Measurements from ENCODE around the gene TEAD1. TPM values are rescaled to one million over a fixed set of nuclear protein-coding genes. Genes with fewer than 3 reads are reported as not detected.

The TEAD1 gene
- total and polyA plus RNA-seq, 7 experiments from 2014 or later, result 0.02 to 0.22 (median 0.07) TPM; not detected in 4

DNA sequence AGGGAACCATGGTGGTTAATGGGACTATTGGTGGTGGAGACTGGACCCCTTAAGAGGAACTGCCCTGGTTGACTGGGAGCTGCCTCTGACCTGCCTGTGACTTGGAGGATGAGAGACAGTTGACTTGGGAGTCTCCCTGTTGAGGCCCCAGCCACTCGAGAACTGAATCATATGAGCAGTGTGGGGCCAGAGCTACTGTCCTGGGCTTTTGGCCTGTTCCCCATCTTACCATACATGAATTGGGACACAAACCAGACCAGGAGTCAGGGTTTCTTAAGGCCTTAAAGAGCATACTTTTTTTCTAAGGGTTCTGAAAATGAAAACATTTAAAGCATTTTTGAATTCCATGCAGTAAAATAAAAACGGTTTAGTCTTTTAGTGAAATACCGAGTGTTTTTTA is 92.8 kb downstream of the TEAD1 start:
- ATAC-seq, result no peak
- H3K36me3 ChIP-seq (ENCODE audit: control insufficient read depth in 2 of 3, insufficient read depth in 3 of 3, low read length in 3 of 3), result no peaks in the 10 kb centered on the region
- Mint-ChIP-seq H3K4me3 (no peak overlapping the region), H3K27ac (no peak overlapping the region), H3K36me3 (no peaks in the 10 kb centered on the region), H3K4me1 (peaks cover 0 to 3% (median 0%) of the 10 kb centered on the region in 7 donors), H3K27me3 (peaks cover 8 to 27% (median 12%) of the 10 kb centered on the region in 5 donors), H3K9me3 (no peaks in the 10 kb centered on the region)
- H3K27me3 ChIP-seq (ENCODE audit: control insufficient read depth in 2 of 2, insufficient read depth in 2 of 2, low read length in 2 of 2), result no peaks in the 10 kb centered on the region
- no peak overlapping the region for H3K4me3 ChIP-seq (ENCODE audit: low read length)
- DNase-seq, result no peak
- no peak overlapping the region for H3K27ac ChIP-seq (ENCODE audit: low read depth, low read length)
- no peaks in the 10 kb centered on the region for H3K4me1 ChIP-seq (ENCODE audit: control insufficient read depth in 2 of 2, insufficient read depth in 2 of 2, low read length in 2 of 2)
- no peaks in the 10 kb centered on the region for H3K9me3 ChIP-seq (ENCODE audit: control insufficient read depth in 2 of 3, low read length in 3 of 3)
- POLR2A ChIA-PET, result no interaction called here
- CTCF ChIA-PET, result no interaction called here
- intact Hi-C loops (cut with micrococcal nuclease), result no loop called here

DNA sequence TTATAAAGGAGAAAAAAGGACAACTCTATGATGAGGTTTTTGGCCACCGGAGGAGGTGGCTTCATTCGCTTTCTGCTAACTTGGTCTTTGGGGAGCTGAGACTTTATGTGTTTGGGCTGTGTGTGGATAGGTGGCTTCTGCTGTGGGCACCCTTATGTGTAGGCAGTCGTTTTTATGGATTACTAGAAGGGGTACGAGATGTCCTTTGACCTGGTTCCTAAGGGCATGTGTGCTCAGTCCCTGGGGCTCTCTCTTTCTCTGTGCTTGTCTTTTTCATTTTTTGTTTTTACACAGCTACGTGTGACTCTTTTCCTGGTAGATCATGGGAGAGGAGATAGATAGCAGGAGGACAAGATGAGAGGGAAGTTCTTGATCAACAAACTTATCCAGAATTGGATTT is 93.4 kb downstream of the TEAD1 start:
- peaks cover 5 to 26% (median 11%) of the 10 kb centered on the region in 5 donors for H3K27me3 Mint-ChIP-seq
- ChIA-PET POLR2A (no interaction called here), CTCF (no interaction called here)
- Histone ChIP-seq H3K4me1 (ENCODE audit: control insufficient read depth in 2 of 2, insufficient read depth in 2 of 2, low read length in 2 of 2) (no peaks in the 10 kb centered on the region), H3K27ac (ENCODE audit: low read depth, low read length) (no peak overlapping the region), H3K9me3 (ENCODE audit: control insufficient read depth in 2 of 3, low read length in 3 of 3) (no peaks in the 10 kb centered on the region), H3K27me3 (ENCODE audit: control insufficient read depth in 2 of 2, insufficient read depth in 2 of 2, low read length in 2 of 2) (no peaks in the 10 kb centered on the region), H3K36me3 (ENCODE audit: control insufficient read depth in 2 of 3, insufficient read depth in 3 of 3, low read length in 3 of 3) (no peaks in the 10 kb centered on the region), H3K4me3 (ENCODE audit: low read length) (no peak overlapping the region)
- no peak overlapping the region for H3K4me3 Mint-ChIP-seq
- H3K27ac Mint-ChIP-seq, result no peak overlapping the region
- no peaks in the 10 kb centered on the region for H3K36me3 Mint-ChIP-seq
- H3K9me3 Mint-ChIP-seq, result no peaks in the 10 kb centered on the region
- ATAC-seq (no peak), DNase-seq (no peak)
- H3K4me1 Mint-ChIP-seq, result peaks cover 0 to 6% (median 0%) of the 10 kb centered on the region in 7 donors
- intact Hi-C loops (cut with micrococcal nuclease), result no loop called here

DNA sequence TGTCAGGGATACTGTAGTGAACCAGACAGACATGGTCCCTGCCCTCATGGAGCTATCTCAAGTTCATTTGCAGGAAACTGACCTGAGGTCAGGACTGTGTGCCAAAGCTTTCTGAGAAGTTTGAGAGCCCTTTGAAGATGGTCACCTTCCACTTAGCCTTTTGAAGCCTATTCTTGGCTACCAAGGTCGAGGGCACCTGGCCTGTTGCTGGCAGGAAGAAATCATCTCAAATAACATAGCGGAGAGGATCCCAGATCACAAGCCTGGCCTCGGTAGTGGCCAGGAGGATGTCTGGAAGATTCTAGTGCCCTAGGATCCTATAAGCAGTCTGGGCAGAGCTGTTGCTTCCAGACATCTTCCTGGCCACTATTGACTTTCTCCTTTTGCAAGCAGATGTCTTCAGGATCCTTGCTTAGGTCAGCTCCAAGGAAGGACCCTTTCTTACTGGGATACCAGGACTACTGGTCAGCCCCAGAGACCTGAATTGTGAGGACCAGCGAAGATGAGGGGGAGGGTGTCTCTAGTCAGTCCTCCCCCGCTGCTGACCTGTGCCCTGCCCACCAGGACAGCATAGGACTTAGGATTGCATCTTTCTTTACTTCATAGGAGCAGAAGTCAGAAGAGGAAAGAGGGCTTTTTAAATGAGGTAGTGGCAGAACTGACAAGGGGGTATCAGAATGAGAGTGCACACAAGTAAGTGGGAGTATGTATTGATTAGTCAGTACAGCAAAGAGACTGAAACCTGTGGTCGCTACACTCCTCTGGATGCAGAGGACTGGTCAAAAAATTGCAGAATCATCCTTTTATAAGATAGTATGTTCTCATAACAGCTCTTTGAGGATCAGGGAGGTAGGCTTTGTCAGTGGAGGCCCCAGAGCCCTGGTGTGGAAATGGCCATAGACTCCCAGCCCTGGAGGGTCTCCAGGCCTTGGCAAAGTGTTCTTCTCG is 94.8 kb downstream of the TEAD1 start:
- Mint-ChIP-seq H3K9me3 (peaks cover 0 to 2% (median 0%) of the 10 kb centered on the region in 11 donors), H3K27me3 (peaks cover 10 to 26% (median 12%) of the 10 kb centered on the region in 5 donors), H3K36me3 (no peaks in the 10 kb centered on the region), H3K4me3 (no peak overlapping the region), H3K4me1 (peaks cover 0 to 6% (median 0%) of the 10 kb centered on the region in 7 donors), H3K27ac (no peak overlapping the region)
- ChIA-PET POLR2A (no interaction called here), CTCF (no interaction called here)
- DNase-seq, result no peak
- Histone ChIP-seq H3K4me3 (ENCODE audit: low read length) (no peak overlapping the region), H3K9me3 (ENCODE audit: control insufficient read depth in 2 of 3, low read length in 3 of 3) (no peaks in the 10 kb centered on the region), H3K36me3 (ENCODE audit: control insufficient read depth in 2 of 3, insufficient read depth in 3 of 3, low read length in 3 of 3) (no peaks in the 10 kb centered on the region), H3K27ac (ENCODE audit: low read depth, low read length) (no peak overlapping the region), H3K27me3 (ENCODE audit: control insufficient read depth in 2 of 2, insufficient read depth in 2 of 2, low read length in 2 of 2) (no peaks in the 10 kb centered on the region), H3K4me1 (ENCODE audit: control insufficient read depth in 2 of 2, insufficient read depth in 2 of 2, low read length in 2 of 2) (no peaks in the 10 kb centered on the region)
- intact Hi-C loops (cut with micrococcal nuclease), result no loop called here
- ATAC-seq, result no peak

DNA sequence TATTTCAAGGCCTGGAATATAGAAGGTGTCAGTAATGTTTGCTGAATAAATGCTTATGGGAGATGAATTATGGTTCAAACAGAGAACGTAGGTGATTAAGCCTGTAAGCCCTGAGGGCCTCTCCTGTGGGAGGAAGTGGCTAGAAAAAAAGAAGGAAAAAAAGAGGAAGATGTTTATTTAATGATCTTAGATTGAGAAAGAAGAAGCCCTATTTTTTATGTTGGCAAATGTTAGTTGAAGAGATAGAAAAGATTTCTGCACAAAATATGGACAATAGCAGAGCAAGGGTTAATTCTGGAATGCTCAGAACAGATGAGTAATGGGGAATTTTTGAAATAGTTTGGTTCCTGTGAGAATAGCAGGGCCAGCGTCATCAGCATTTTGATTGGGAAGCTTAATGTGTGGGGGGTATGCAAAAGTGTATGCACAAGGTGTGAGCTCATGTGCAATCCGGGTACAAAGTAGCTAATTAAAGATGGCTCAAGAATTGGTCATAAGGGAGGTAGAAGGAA is 95.7 kb downstream of the TEAD1 start:
- CTCF ChIA-PET, result no interaction called here
- intact Hi-C loops (cut with micrococcal nuclease), result no loop called here
- POLR2A ChIA-PET, result no interaction called here
- Histone ChIP-seq H3K9me3 (ENCODE audit: control insufficient read depth in 2 of 3, low read length in 3 of 3) (no peaks in the 10 kb centered on the region), H3K36me3 (ENCODE audit: control insufficient read depth in 2 of 3, insufficient read depth in 3 of 3, low read length in 3 of 3) (no peaks in the 10 kb centered on the region), H3K4me3 (ENCODE audit: low read length) (no peak overlapping the region), H3K27ac (ENCODE audit: low read depth, low read length) (no peak overlapping the region), H3K4me1 (ENCODE audit: control insufficient read depth in 2 of 2, insufficient read depth in 2 of 2, low read length in 2 of 2) (no peaks in the 10 kb centered on the region), H3K27me3 (ENCODE audit: control insufficient read depth in 2 of 2, insufficient read depth in 2 of 2, low read length in 2 of 2) (no peaks in the 10 kb centered on the region)
- H3K36me3 Mint-ChIP-seq, result no peaks in the 10 kb centered on the region
- DNase-seq, result no peak
- peaks cover 11 to 26% (median 13%) of the 10 kb centered on the region in 5 donors for H3K27me3 Mint-ChIP-seq
- ATAC-seq, result no peak
- no peak overlapping the region for H3K27ac Mint-ChIP-seq
- no peak overlapping the region for H3K4me3 Mint-ChIP-seq
- H3K9me3 Mint-ChIP-seq, result peaks cover 0 to 3% (median 0%) of the 10 kb centered on the region in 11 donors
- H3K4me1 Mint-ChIP-seq, result peaks cover 0 to 6% (median 0%) of the 10 kb centered on the region in 7 donors

DNA sequence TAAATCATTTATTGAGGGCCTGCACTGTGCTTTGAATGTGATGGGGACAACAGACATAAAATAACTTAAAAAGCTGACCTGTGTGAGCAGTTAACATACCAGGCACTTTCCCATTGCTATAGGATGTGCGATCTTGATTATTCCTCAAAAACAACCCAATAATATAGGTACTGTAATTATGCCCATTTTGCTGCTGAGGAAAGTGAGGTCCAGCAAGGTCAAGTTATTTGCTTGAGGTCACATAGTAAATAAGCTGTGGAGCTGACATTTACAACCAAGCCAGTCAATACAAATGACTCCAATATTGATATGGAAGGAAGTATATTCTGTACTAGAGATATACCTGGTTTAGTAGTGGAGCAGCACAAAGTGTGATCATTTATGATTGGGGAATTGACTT is 96.2 kb downstream of the TEAD1 start:
- H3K4me3 ChIP-seq (ENCODE audit: low read length), result no peak overlapping the region
- Mint-ChIP-seq H3K27ac (no peak overlapping the region), H3K4me3 (no peak overlapping the region), H3K27me3 (peaks cover 11 to 27% (median 16%) of the 10 kb centered on the region in 5 donors), H3K9me3 (peaks cover 0 to 3% (median 0%) of the 10 kb centered on the region in 11 donors), H3K4me1 (peaks cover 0 to 6% (median 0%) of the 10 kb centered on the region in 7 donors), H3K36me3 (no peaks in the 10 kb centered on the region)
- H3K27me3 ChIP-seq (ENCODE audit: control insufficient read depth in 2 of 2, insufficient read depth in 2 of 2, low read length in 2 of 2), result no peaks in the 10 kb centered on the region
- no peaks in the 10 kb centered on the region for H3K36me3 ChIP-seq (ENCODE audit: control insufficient read depth in 2 of 3, insufficient read depth in 3 of 3, low read length in 3 of 3)
- ATAC-seq, result no peak
- DNase-seq, result no peak
- POLR2A ChIA-PET, result no interaction called here
- intact Hi-C loops (cut with micrococcal nuclease), result no loop called here
- no peaks in the 10 kb centered on the region for H3K9me3 ChIP-seq (ENCODE audit: control insufficient read depth in 2 of 3, low read length in 3 of 3)
- H3K4me1 ChIP-seq (ENCODE audit: control insufficient read depth in 2 of 2, insufficient read depth in 2 of 2, low read length in 2 of 2), result no peaks in the 10 kb centered on the region
- CTCF ChIA-PET, result no interaction called here
- no peak overlapping the region for H3K27ac ChIP-seq (ENCODE audit: low read depth, low read length)

DNA sequence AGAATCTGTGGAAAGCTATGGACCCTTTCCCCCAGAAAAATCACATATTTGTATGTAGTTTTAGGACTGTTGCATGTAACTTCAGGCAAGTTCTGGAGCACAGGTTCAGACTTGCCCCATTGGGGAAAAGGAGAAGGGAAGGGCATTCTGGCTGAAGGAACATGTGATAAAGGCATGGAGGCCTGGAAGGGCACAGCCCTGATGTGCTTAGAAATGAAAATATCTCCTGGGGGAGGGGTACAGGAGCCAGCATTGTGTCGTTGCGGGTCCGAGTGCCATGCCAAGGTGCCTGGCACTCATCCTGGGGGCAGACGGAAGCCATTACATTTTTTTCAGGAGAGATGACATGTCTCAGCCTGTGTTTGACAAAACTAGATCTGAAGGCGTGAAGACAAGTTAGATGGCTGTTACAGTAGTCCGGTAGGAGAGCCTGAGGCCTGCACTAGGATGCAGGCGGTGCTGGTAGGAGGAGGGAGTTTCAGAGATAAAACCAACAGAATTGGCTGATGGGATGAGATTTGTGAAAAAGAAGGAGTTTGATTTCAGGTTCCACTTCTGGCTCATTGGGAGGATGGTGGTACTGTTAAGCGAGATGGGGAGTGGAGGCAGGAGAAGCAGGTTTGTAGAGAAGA is 96.9 kb downstream of the TEAD1 start:
- H3K27me3 Mint-ChIP-seq, result peaks cover 11 to 25% (median 20%) of the 10 kb centered on the region in 5 donors
- ChIA-PET CTCF (interaction anchor here (0.6 kb wide), 1 partner anchor 111 kb away, joined by 3 read pairs; no protein-coding TSS in a partner anchor), POLR2A (no interaction called here)
- H3K4me3 Mint-ChIP-seq, result no peak overlapping the region
- ATAC-seq (no peak), DNase-seq (no peak)
- Histone ChIP-seq H3K27ac (ENCODE audit: low read depth, low read length) (no peak overlapping the region), H3K27me3 (ENCODE audit: control insufficient read depth in 2 of 2, insufficient read depth in 2 of 2, low read length in 2 of 2) (no peaks in the 10 kb centered on the region), H3K9me3 (ENCODE audit: control insufficient read depth in 2 of 3, low read length in 3 of 3) (no peaks in the 10 kb centered on the region), H3K4me3 (ENCODE audit: low read length) (no peak overlapping the region), H3K36me3 (ENCODE audit: control insufficient read depth in 2 of 3, insufficient read depth in 3 of 3, low read length in 3 of 3) (no peaks in the 10 kb centered on the region), H3K4me1 (ENCODE audit: control insufficient read depth in 2 of 2, insufficient read depth in 2 of 2, low read length in 2 of 2) (no peaks in the 10 kb centered on the region)
- peaks cover 0 to 6% (median 0%) of the 10 kb centered on the region in 7 donors for H3K4me1 Mint-ChIP-seq
- peaks cover 0 to 3% (median 0%) of the 10 kb centered on the region in 11 donors for H3K9me3 Mint-ChIP-seq
- intact Hi-C loops (cut with micrococcal nuclease), result no loop called here
- H3K27ac Mint-ChIP-seq, result no peak overlapping the region
- H3K36me3 Mint-ChIP-seq, result no peaks in the 10 kb centered on the region

All from naive thymus-derived CD4-positive, alpha-beta T cell (primary cell).